GM12878 (cell line): ENCODE results near the gene PCDH1. TPM values are rescaled to one million over a fixed set of nuclear protein-coding genes. Genes with fewer than 3 reads are reported as not detected.

Experiments used
- ATAC-seq: fragments of 200-7000 bp; cut with Tn5 transposase; 3 replicates; pipeline ENCODE4 v1.9.1; 2020; ENCODE audit warnings: mild to moderate bottlenecking, moderate library complexity
- BruUV-seq: library from RNA; stranded (reverse); fragments of 400-500 nt; replicated peaks from 2 replicates; lab custom pipeline; 2021; lab: Mats Ljungman, UMichigan
- CTCF ChIA-PET: fragments of 300-600 bp; sonication (Branson Sonifier 250); formaldehyde crosslinking; extraction: SDS; loops from one replicate; lab custom pipeline; 2021; ENCODE audit warnings: inconsistent platforms; lab: Yijun Ruan, JAX
- POLR2A ChIA-PET: fragments of 350-600 bp; formaldehyde crosslinking; extraction: SDS; loops from one replicate; lab custom pipeline; 2021; ENCODE audit warnings: inconsistent platforms; lab: Charles Lee
- RAD21 ChIA-PET: fragments of 300-600 bp; sonication (Branson Sonifier 250); formaldehyde crosslinking; loops from one replicate; lab custom pipeline; 2023; ENCODE audit warnings: antibody characterized with exemption; ENCODE audit not compliant: unreplicated experiment; lab: Charles Lee
- SMC1A ChIA-PET: fragments of 300-600 bp; sonication (Branson Sonifier 250); formaldehyde crosslinking; loops from one replicate; lab custom pipeline; 2023; ENCODE audit not compliant: unreplicated experiment, uncharacterized antibody; lab: Charles Lee
- DNase-seq: peaks from one replicate; pipeline ENCODE4 v3.0.0-alpha.2; 2011; ENCODE audit warnings: low read depth, low spot score
- FAIRE-seq: peaks from 3 replicates; lab custom pipeline; 2011; peaks lifted over from hg19 to GRCh38; lab: Jason Lieb, UNC
- H2AFZ ChIP-seq: 2 replicates; pipeline ENCODE4 v1.6.0; 2011; ENCODE audit warnings: low read depth, low read length, control low read depth; ENCODE audit not compliant: control insufficient read depth
- H3K27ac ChIP-seq: 2 replicates; pipeline ENCODE4 v1.5.1; 2011; ENCODE audit warnings: control low read depth; ENCODE audit not compliant: control insufficient read depth, insufficient read depth
- H3K27me3 ChIP-seq, 2 experiments: replicated peaks in 1 of 2; 2 replicates each; pipeline versions ENCODE4 v1.6.0 to v1.6.1; 2011; ENCODE audit warnings: low read length in 1 of 2; ENCODE audit not compliant: control insufficient read depth in 2 of 2, insufficient read depth in 2 of 2
- H3K36me3 ChIP-seq, 2 experiments: 2 replicates each; pipeline ENCODE4 v1.5.1; 2011; ENCODE audit warnings: low read length in 1 of 2; ENCODE audit not compliant: control insufficient read depth in 2 of 2, insufficient read depth in 2 of 2
- H3K4me1 ChIP-seq: 2 replicates; pipeline ENCODE4 v1.6.1; 2011; ENCODE audit warnings: mild to moderate bottlenecking, low read length, moderate library complexity, mixed read lengths; ENCODE audit not compliant: control insufficient read depth, insufficient read depth
- H3K4me2 ChIP-seq: 2 replicates; pipeline ENCODE4 v1.6.0; 2011; ENCODE audit warnings: control low read depth; ENCODE audit not compliant: control insufficient read depth, insufficient read depth
- H3K4me3 ChIP-seq: fragments of 200-600 bp; sonication (generic); 2 replicates; pipeline ENCODE4 v1.5.1; 2016
- H3K79me2 ChIP-seq: 2 replicates; pipeline ENCODE4 v1.6.0; 2011; ENCODE audit warnings: low read length; ENCODE audit not compliant: control insufficient read depth, insufficient read depth
- H3K9ac ChIP-seq: 2 replicates; pipeline ENCODE4 v1.8.0; 2011; ENCODE audit warnings: low read length, control low read depth, mixed read lengths; ENCODE audit not compliant: control insufficient read depth, insufficient read depth
- H3K9me3 ChIP-seq: replicated peaks from 3 replicates; pipeline ENCODE4 v1.5.1; 2011; ENCODE audit warnings: mild to moderate bottlenecking, low read length; ENCODE audit not compliant: control insufficient read depth, insufficient read depth
- H4K20me1 ChIP-seq: 2 replicates; pipeline ENCODE4 v1.6.0; 2011; ENCODE audit not compliant: control insufficient read depth, insufficient read depth
- E4F1 ChIP-seq: fragments of 450-650 bp; IDR thresholded peaks from 2 replicates; pipeline ENCODE4 v1.6.1; 2018; ENCODE audit warnings: borderline replicate concordance, mild to moderate bottlenecking; ENCODE audit not compliant: partially characterized antibody
- IRF5 ChIP-seq: fragments of 450-650 bp; IDR thresholded peaks from 2 replicates; pipeline ENCODE4 v1.6.1; 2017; ENCODE audit warnings: borderline replicate concordance
- PKNOX1 ChIP-seq: fragments of 450-650 bp; IDR thresholded peaks from 2 replicates; pipeline ENCODE4 v1.6.1; 2016; ENCODE audit warnings: mild to moderate bottlenecking
- POLR2AphosphoS5 ChIP-seq: IDR thresholded peaks from 2 replicates; pipeline ENCODE4 v1.6.1; 2011; ENCODE audit warnings: mild to moderate bottlenecking, low read length, inconsistent platforms
- SPI1 ChIP-seq: IDR thresholded peaks from 2 replicates; pipeline ENCODE4 v1.6.1; 2011; ENCODE audit warnings: low read depth, mild to moderate bottlenecking, low read length, moderate library complexity, borderline replicate concordance; ENCODE audit not compliant: insufficient read depth
- TCF3 ChIP-seq: IDR thresholded peaks from 2 replicates; pipeline ENCODE4 v1.6.1; 2012; ENCODE audit warnings: low read depth, mild to moderate bottlenecking, low read length, borderline replicate concordance; ENCODE audit not compliant: insufficient read depth
- WRNIP1 ChIP-seq: IDR thresholded peaks from 2 replicates; pipeline ENCODE4 v1.6.1; 2011; ENCODE audit warnings: low read depth, low read length, improper control_type of control experiment, borderline replicate concordance
- YY1 ChIP-seq: IDR thresholded peaks from 2 replicates; pipeline ENCODE4 v1.6.1; 2011; ENCODE audit warnings: low read depth, mild to moderate bottlenecking, low read length
- ZNF24 ChIP-seq: fragments of 450-650 bp; IDR thresholded peaks from 2 replicates; pipeline ENCODE4 v1.6.1; 2017; ENCODE audit warnings: antibody characterized with exemption, mild to moderate bottlenecking
- WGBS: methylation state at CpG from one replicate; pipeline ENCODE4 v1.1.6; 2016; ENCODE audit warnings: low lambda C conversion rate; ENCODE audit not compliant: insufficient replicate concordance, insufficient coverage; ENCODE audit errors: missing lambda C conversion rate; 5-methylcytosine and 5-hydroxymethylcytosine counted together
- in situ Hi-C: fragments of 300-500 bp; cut with MboI; formaldehyde crosslinking; loops from 9 replicates; pipeline ENCODE4 v1.14.3; 2018; ENCODE audit warnings: mixed read lengths
- intact Hi-C: fragments of 100-400 bp; cut with micrococcal nuclease; formaldehyde crosslinking; loops from one replicate; pipeline ENCODE4 v1.14.2; 2022; ENCODE audit not compliant: unreplicated experiment
- polyA plus RNA-seq, 11 experiments: library from polyadenylated mRNA; depleted of rRNA in 4 of 11; unstranded in 6 of 11; stranded (reverse) in 5 of 11; fragments of >200 nt; fragmentation: Nextera tagmentation in 4 of 11; fragmentation: Illumina TruSeq in 1 of 11; extraction: Ambion mirVana in 4 of 11; extraction: Trizol in 1 of 11; gene quantifications; 1 replicate in 1 of 11; 2 replicates in 10 of 11; pipeline versions ENCODE4 v1.2.1 to v1.2.3, GENCODE V29; 2011 to 2016; ENCODE audit warnings: inconsistent platforms in 2 of 11, missing spikeins in 2 of 11, low read depth in 1 of 11
- total RNA-seq, 4 experiments: library from RNA; depleted of rRNA in 3 of 4; stranded (reverse); fragments of >200 nt in 3 of 4; fragmentation: Illumina TruSeq in 1 of 4; extraction: Trizol in 1 of 4; gene quantifications; 2 replicates each; pipeline versions ENCODE4 v1.2.1 to v1.2.3, GENCODE V29; 2013 to 2021

Gene PCDH1
- total and polyA plus RNA-seq, 10 of the 15 experiments (the other 5 are each of a cell fraction or from before 2014, with no cell fraction given), result 0.07 to 0.36 (median 0.16) TPM; not detected in 7

DNA sequence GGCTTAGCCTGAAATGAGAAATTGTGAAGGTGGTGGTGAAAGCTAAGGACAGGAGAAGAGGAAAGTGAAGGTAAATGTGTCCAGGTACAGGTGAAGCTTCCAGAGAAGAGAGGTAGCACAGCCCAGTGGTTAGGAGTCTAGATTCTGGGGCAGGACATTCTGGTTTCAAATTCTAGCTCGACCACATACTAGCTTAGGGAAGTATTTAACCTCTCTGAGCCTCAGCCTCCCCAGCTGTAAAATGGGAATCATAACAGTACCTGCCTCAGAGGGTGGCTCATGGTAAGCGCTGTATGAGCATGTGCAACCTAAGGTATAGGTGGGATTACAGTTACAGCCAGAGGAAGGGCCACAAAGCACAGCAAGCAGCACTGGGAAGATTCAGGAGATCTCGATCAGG, 55.2 kb downstream of the PCDH1 start:
- H3K4me2 ChIP-seq, result no peak overlapping the region
- H3K79me2 ChIP-seq, result no peaks in the 10 kb centered on the region
- H3K9ac ChIP-seq, result no peak overlapping the region
- no peak overlapping the region for H3K4me3 ChIP-seq
- WGBS, result 17% methylated on average over 3 of the region's 3 CpGs
- no peaks in the 10 kb centered on the region for H3K4me1 ChIP-seq
- ChIA-PET CTCF (interaction anchor here (1.3 to 1.6 kb wide), 3 partner anchors 11 to 165 kb away, joined by 3 to 7 read pairs (median 6); no protein-coding TSS in a partner anchor), RAD21 (no interaction called here), SMC1A (interaction anchor here (1.5 kb wide), 1 partner anchor 131 kb away, joined by 4 read pairs; no protein-coding TSS in a partner anchor), POLR2A (no interaction called here)
- H3K36me3 ChIP-seq, result no peaks in the 10 kb centered on the region
- intact Hi-C loops, result no loop called here
- no peaks in the 10 kb centered on the region for H3K9me3 ChIP-seq
- ATAC-seq (no peak), FAIRE-seq (no peak), DNase-seq (no peak)
- no peak overlapping the region for H3K27ac ChIP-seq
- in situ Hi-C loops, result no loop called here
- no peak overlapping the region for H2AFZ ChIP-seq
- peaks cover 0 to 3% of the 10 kb centered on the region in 2 experiments; a peak in 3 of 4 replicates for H3K27me3 ChIP-seq
- no peak for TF ChIP-seq TCF3
- TF ChIP-seq YY1, result no peak
- no peak for TF ChIP-seq ZNF24
- TF ChIP-seq SPI1, result no peak
- TF ChIP-seq IRF5, result no peak
- TF ChIP-seq WRNIP1, result no peak
- no peak for TF ChIP-seq POLR2AphosphoS5
- TF ChIP-seq E4F1, result no peak
- TF ChIP-seq PKNOX1, result no peak
- H4K20me1 ChIP-seq, result no peaks in the 10 kb centered on the region
- BruUV-seq, result no TSS peak
